SU-DHL-6 (cell line): ENCODE measurements around the gene ARHGEF28.

Experiments
- H2AFZ ChIP-seq: fragments of 200-600 bp; sonication (generic); 2 replicates; pipeline ENCODE4 v1.6.1; 2014; ENCODE audit warnings: low read depth, mild to moderate bottlenecking, moderate library complexity, mixed read lengths, antibody characterized with exemption, low read length; ENCODE audit not compliant: severe bottlenecking
- H3F3A ChIP-seq: fragments of 200-600 bp; shearing (Covaris generic); 2 replicates; pipeline ENCODE4 v1.6.0; 2016; ENCODE audit warnings: antibody characterized with exemption, mild to moderate bottlenecking; ENCODE audit not compliant: insufficient read depth
- H3K27ac ChIP-seq: fragments of 200-600 bp; sonication (generic); 2 replicates; pipeline ENCODE4 v1.5.1; 2016; ENCODE audit warnings: low read depth, mild to moderate bottlenecking, low read length, moderate library complexity, mixed read lengths
- H3K27me3 ChIP-seq: fragments of 200-600 bp; sonication (generic), shearing (Covaris generic); 2 replicates; pipeline ENCODE4 v1.6.0; 2014; ENCODE audit warnings: mild to moderate bottlenecking, low read length
- H3K36me3 ChIP-seq: fragments of 200-600 bp; sonication (generic); 2 replicates; pipeline ENCODE4 v1.6.1; 2014; ENCODE audit warnings: mild to moderate bottlenecking, low read length, mixed read lengths
- H3K4me2 ChIP-seq: fragments of 300-600, 200-600 bp; shearing (Covaris generic), sonication (generic); 2 replicates; pipeline ENCODE4 v1.6.0; 2014; ENCODE audit warnings: low read length, low read depth, mild to moderate bottlenecking; ENCODE audit not compliant: poor library complexity, severe bottlenecking
- H3K4me3 ChIP-seq: fragments of 200-600 bp; sonication (generic); 2 replicates; pipeline ENCODE4 v1.5.1; 2014; ENCODE audit warnings: antibody characterized with exemption, low read length, mild to moderate bottlenecking, mixed read lengths; ENCODE audit not compliant: insufficient read depth, poor library complexity, severe bottlenecking
- H3K79me2 ChIP-seq: fragments of 200-600 bp; sonication (generic); 2 replicates; pipeline ENCODE4 v1.6.1; 2014; ENCODE audit warnings: mild to moderate bottlenecking, low read length, moderate library complexity; ENCODE audit not compliant: insufficient read depth
- H3K9ac ChIP-seq: fragments of 200-600 bp; sonication (generic); 2 replicates; pipeline ENCODE4 v1.7.0; 2014; ENCODE audit warnings: mild to moderate bottlenecking, low read length
- H3K9me2 ChIP-seq: fragments of 200-600 bp; sonication (generic); replicated peaks from 2 replicates; pipeline ENCODE4 v1.6.1; 2014; ENCODE audit warnings: low read length; ENCODE audit not compliant: insufficient read depth
- H3K9me3 ChIP-seq: fragments of 200-600 bp; sonication (generic); 2 replicates; pipeline ENCODE4 v1.6.1; 2014; ENCODE audit warnings: low read length, mixed read lengths; ENCODE audit not compliant: insufficient read depth
- H4K20me1 ChIP-seq: fragments of 200-600 bp; sonication (generic); 2 replicates; pipeline ENCODE4 v1.6.1; 2014; ENCODE audit warnings: low read depth, mild to moderate bottlenecking, antibody characterized with exemption, low read length, moderate library complexity, mixed read lengths
- EZH2phosphoT487 ChIP-seq: fragments of 200-600 bp; sonication (generic), shearing (Covaris generic); conservative IDR thresholded peaks from 2 replicates; pipeline ENCODE4 v1.6.1; 2018; ENCODE audit warnings: mild to moderate bottlenecking, antibody characterized with exemption, low read length, moderate library complexity, mixed read lengths
- TF ChIP-seq, protein P1 (sequence below): fragments of 200-600 bp; sonication (generic); IDR thresholded peaks from one replicate; pipeline ENCODE4 v1.5.1; 2017; ENCODE audit warnings: antibody characterized with exemption, mild to moderate bottlenecking, low read length, moderate library complexity; ENCODE audit not compliant: insufficient read depth, poor library complexity, severe bottlenecking

The ARHGEF28 gene

DNA sequence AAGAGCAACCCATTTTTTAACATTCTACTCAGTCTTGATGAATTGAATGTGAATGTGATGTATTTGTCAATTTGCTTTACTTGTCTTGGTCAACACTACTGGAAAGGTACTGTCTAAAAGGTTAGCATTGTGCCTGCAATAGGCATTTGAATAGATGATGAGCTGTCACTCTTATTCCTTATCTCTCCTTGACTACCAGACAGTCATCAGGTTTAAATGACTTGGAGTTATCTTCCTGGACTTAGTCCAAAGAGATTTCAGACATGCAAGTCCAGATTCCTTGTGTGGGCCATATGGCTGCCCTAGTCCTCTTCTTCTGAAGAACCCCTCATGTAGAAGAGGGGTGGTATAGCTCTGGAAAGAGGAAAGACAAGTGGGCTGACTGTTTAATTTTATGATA, 4.8 kb downstream of the ARHGEF28 start:
- no peaks in the 10 kb centered on the region; the same call in 1 of the 2 replicates for H3K27me3 ChIP-seq
- no peak for TF ChIP-seq EZH2phosphoT487
- TF ChIP-seq, protein P1, sequence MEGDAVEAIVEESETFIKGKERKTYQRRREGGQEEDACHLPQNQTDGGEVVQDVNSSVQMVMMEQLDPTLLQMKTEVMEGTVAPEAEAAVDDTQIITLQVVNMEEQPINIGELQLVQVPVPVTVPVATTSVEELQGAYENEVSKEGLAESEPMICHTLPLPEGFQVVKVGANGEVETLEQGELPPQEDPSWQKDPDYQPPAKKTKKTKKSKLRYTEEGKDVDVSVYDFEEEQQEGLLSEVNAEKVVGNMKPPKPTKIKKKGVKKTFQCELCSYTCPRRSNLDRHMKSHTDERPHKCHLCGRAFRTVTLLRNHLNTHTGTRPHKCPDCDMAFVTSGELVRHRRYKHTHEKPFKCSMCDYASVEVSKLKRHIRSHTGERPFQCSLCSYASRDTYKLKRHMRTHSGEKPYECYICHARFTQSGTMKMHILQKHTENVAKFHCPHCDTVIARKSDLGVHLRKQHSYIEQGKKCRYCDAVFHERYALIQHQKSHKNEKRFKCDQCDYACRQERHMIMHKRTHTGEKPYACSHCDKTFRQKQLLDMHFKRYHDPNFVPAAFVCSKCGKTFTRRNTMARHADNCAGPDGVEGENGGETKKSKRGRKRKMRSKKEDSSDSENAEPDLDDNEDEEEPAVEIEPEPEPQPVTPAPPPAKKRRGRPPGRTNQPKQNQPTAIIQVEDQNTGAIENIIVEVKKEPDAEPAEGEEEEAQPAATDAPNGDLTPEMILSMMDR, result no peak
- no peaks in the 10 kb centered on the region for H3K79me2 ChIP-seq
- no peaks in the 10 kb centered on the region for H4K20me1 ChIP-seq
- no peak overlapping the region for H3K4me3 ChIP-seq
- no peak overlapping the region for H2AFZ ChIP-seq
- no peaks in the 10 kb centered on the region for H3K9me3 ChIP-seq
- H3K36me3 ChIP-seq, result no peaks in the 10 kb centered on the region
- H3K27ac ChIP-seq, result no peak overlapping the region
- no peak overlapping the region for H3K4me2 ChIP-seq
- no peaks in the 10 kb centered on the region for H3K9me2 ChIP-seq
- H3K9ac ChIP-seq, result no peak overlapping the region
- H3F3A ChIP-seq, result no peaks in the 10 kb centered on the region

DNA sequence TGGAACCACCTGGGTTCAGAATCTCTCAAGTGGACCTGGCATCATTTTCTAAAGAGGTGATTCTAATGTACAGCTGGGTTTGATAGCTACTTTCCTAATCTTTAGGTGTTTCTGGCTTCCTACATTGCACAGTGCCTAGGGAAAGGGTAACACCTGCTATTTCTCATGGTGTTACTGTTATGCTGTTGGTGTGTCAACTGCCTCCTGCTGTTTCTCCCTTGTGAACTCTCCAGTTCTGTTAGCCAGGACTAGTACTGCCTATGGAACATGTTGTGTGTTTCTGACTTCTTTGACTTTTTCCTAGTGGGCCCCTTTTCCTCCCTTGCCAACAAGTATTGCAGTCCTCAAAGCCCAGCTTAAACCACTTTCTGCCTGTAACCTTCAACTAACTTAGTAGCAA, 5.5 kb downstream of the ARHGEF28 start:
- H3K4me3 ChIP-seq, result no peak overlapping the region
- H3K36me3 ChIP-seq, result no peaks in the 10 kb centered on the region
- no peak overlapping the region for H3K27ac ChIP-seq
- no peaks in the 10 kb centered on the region for H4K20me1 ChIP-seq
- no peak overlapping the region for H2AFZ ChIP-seq
- H3K9me2 ChIP-seq, result no peaks in the 10 kb centered on the region
- no peak overlapping the region for H3K9ac ChIP-seq
- H3K9me3 ChIP-seq, result no peaks in the 10 kb centered on the region
- no peaks in the 10 kb centered on the region for H3F3A ChIP-seq
- no peak overlapping the region for H3K4me2 ChIP-seq
- no peaks in the 10 kb centered on the region; the same call in 1 of the 2 replicates for H3K27me3 ChIP-seq
- H3K79me2 ChIP-seq, result no peaks in the 10 kb centered on the region
- TF ChIP-seq, protein P1, result no peak

DNA sequence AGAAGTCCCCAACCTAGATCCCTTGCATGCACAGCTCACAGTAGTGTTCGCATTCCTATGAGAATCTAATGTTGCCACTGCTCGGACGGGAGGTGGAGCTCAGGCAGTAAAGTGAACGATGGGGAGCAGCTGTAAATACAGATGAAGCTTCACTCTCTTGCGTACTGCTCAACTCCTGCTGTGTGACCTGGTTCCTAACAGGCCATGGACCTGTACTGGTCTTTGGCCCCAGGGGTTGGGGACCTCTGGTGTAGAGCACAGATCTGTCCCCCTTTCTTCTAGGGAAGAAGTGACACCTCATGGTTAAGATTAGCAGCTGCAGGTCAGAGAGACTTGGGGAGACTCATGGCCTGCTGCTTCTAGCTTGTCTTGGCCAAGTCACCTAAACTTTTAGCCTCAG, 7.1 kb downstream of the ARHGEF28 start:
- no peak overlapping the region for H3K4me3 ChIP-seq
- no peaks in the 10 kb centered on the region for H3K36me3 ChIP-seq
- no peak overlapping the region for H3K27ac ChIP-seq
- no peaks in the 10 kb centered on the region for H3K9me2 ChIP-seq
- H3F3A ChIP-seq, result no peaks in the 10 kb centered on the region
- no peak overlapping the region for H3K4me2 ChIP-seq
- no peaks in the 10 kb centered on the region for H4K20me1 ChIP-seq
- TF ChIP-seq, protein P1, result no peak
- TF ChIP-seq EZH2phosphoT487, result no peak
- no peak overlapping the region for H3K9ac ChIP-seq
- no peaks in the 10 kb centered on the region; the same call in 1 of the 2 replicates for H3K27me3 ChIP-seq
- no peak overlapping the region for H2AFZ ChIP-seq
- H3K9me3 ChIP-seq, result no peaks in the 10 kb centered on the region
- H3K79me2 ChIP-seq, result no peaks in the 10 kb centered on the region
